B cell (primary cell): ENCODE measurements around the gene VAC14. TPM values are rescaled to one million over a fixed set of nuclear protein-coding genes. Genes with fewer than 3 reads are reported as not detected.

Source experiments
- ATAC-seq: fragments of 200-7000 bp; cut with Tn5 transposase; one replicate; pipeline ENCODE4 v1.10.0; 2021; ENCODE audit warnings: low read depth, mild to moderate bottlenecking, moderate number of reproducible peaks, moderate library complexity
- CTCF ChIA-PET: fragments of 350-600 bp; sonication (Branson Sonifier 250); formaldehyde crosslinking; loops from one replicate; lab custom pipeline; 2021; ENCODE audit warnings: antibody characterized with exemption, inconsistent platforms; lab: Charles Lee
- POLR2A ChIA-PET: fragments of 350-600 bp; sonication (Branson Sonifier 250); formaldehyde crosslinking; loops from one replicate; lab custom pipeline; 2021; ENCODE audit warnings: antibody characterized with exemption; lab: Charles Lee
- DNase-seq: peaks from one replicate; pipeline ENCODE4 v3.0.0; 2013
- H2AFZ ChIP-seq: 2 replicates; pipeline ENCODE4 v1.6.1; 2012; ENCODE audit warnings: mild to moderate bottlenecking, low read depth, low read length; ENCODE audit not compliant: insufficient read depth, poor library complexity, severe bottlenecking
- H3K27ac ChIP-seq, 2 donors: 1 replicate in 1 of 2; 2 replicates in 1 of 2; pipeline ENCODE4 v1.5.1; 2012 to 2013; ENCODE audit warnings: low read length in 2 of 2, mild to moderate bottlenecking in 2 of 2, moderate library complexity in 1 of 2
- H3K27me3 ChIP-seq, 4 experiments: fragments of 200-600 bp in 1 of 4; sonication (generic) in 1 of 4; replicated peaks in 1 of 4; 1 replicate in 2 of 4; 2 replicates in 2 of 4; pipeline versions ENCODE4 v1.6.1 to v1.7.0; 2013 to 2016; ENCODE audit warnings: low read length in 3 of 4, mild to moderate bottlenecking in 2 of 4, mixed read lengths in 1 of 4, moderate library complexity in 1 of 4; ENCODE audit not compliant: insufficient read depth in 4 of 4, control insufficient read depth in 3 of 4; ENCODE audit errors: control extremely low read depth in 1 of 4
- H3K36me3 ChIP-seq, 2 experiments: replicated peaks in 1 of 2; 1 replicate in 1 of 2; 2 replicates in 1 of 2; pipeline versions ENCODE4 v1.6.1 to v1.7.1; 2013; ENCODE audit warnings: low read length in 1 of 2; ENCODE audit not compliant: insufficient read depth in 2 of 2, control insufficient read depth in 1 of 2; ENCODE audit errors: control extremely low read depth in 1 of 2, extremely low read depth in 1 of 2
- H3K4me1 ChIP-seq, 2 donors: fragments of 200-600 bp in 1 of 2; sonication (generic) in 1 of 2; 1 replicate in 1 of 2; 2 replicates in 1 of 2; pipeline versions ENCODE4 v1.5.1 to v1.6.1; 2013 to 2017; ENCODE audit warnings: low read length in 2 of 2; ENCODE audit not compliant: control insufficient read depth in 2 of 2, insufficient read depth in 2 of 2
- H3K4me2 ChIP-seq: replicated peaks from 2 replicates; pipeline ENCODE3; 2012; ENCODE audit warnings: mild to moderate bottlenecking, low read depth, low read length; ENCODE audit not compliant: poor library complexity, severe bottlenecking
- H3K4me3 ChIP-seq, 5 experiments: fragments of 200-600 bp in 1 of 5; sonication (generic) in 1 of 5; 1 replicate in 3 of 5; 2 replicates in 2 of 5; pipeline versions ENCODE4 v1.5.1 to v1.7.0; 2011 to 2016; ENCODE audit warnings: low read length in 4 of 5, mild to moderate bottlenecking in 4 of 5, low read depth in 2 of 5, control low read depth in 1 of 5, moderate library complexity in 1 of 5; ENCODE audit not compliant: insufficient read depth in 1 of 5; ENCODE audit errors: control extremely low read depth in 1 of 5, extremely low read depth in 1 of 5
- H3K79me2 ChIP-seq: fragments of 200-600 bp; sonication (generic); one replicate; pipeline ENCODE4 v1.6.0; 2016; ENCODE audit warnings: low read length; ENCODE audit not compliant: control insufficient read depth, insufficient read depth
- H3K9ac ChIP-seq: fragments of 200-600 bp; sonication (generic); 2 replicates; pipeline ENCODE4 v1.6.1; 2017; ENCODE audit warnings: mild to moderate bottlenecking, low read length, moderate library complexity
- H3K9me3 ChIP-seq, 3 donors: one replicate each; pipeline versions ENCODE4 v1.6.1 to v1.7.1; 2013; ENCODE audit warnings: low read length in 2 of 3; ENCODE audit not compliant: control insufficient read depth in 2 of 3, insufficient read depth in 1 of 3; ENCODE audit errors: control extremely low read depth in 1 of 3
- H4K20me1 ChIP-seq: 2 replicates; pipeline ENCODE4 v1.6.0; 2012; ENCODE audit warnings: mild to moderate bottlenecking, low read length; ENCODE audit not compliant: insufficient read depth, control insufficient read depth, poor library complexity, severe bottlenecking
- H3K27ac Mint-ChIP-seq: one replicate; pipeline ENCODE4 v1.8.0; 2021; ENCODE audit warnings: mixed read lengths
- H3K27me3 Mint-ChIP-seq: one replicate; pipeline ENCODE4 v1.8.0; 2021; ENCODE audit warnings: mixed read lengths
- H3K4me1 Mint-ChIP-seq: one replicate; pipeline ENCODE4 v1.8.0; 2021; ENCODE audit warnings: mixed read lengths
- H3K4me3 Mint-ChIP-seq: one replicate; pipeline ENCODE4 v1.8.0; 2021; ENCODE audit warnings: mixed read lengths
- H3K9me3 Mint-ChIP-seq: one replicate; pipeline ENCODE4 v1.8.0; 2022; ENCODE audit warnings: mixed read lengths; ENCODE audit not compliant: insufficient read depth
- EZH2 ChIP-seq: IDR thresholded peaks from 2 replicates; pipeline ENCODE4 v1.6.1; 2012; ENCODE audit warnings: borderline replicate concordance, low read depth, mild to moderate bottlenecking, moderate library complexity, low read length; ENCODE audit not compliant: insufficient read depth, poor library complexity, severe bottlenecking
- WGBS: methylation state at CpG from one replicate; pipeline ENCODE4 v1.1.5; 2013; ENCODE audit warnings: missing lambda C conversion rate; ENCODE audit not compliant: insufficient coverage; 5-methylcytosine and 5-hydroxymethylcytosine counted together
- intact Hi-C: fragments of 100-400 bp; cut with micrococcal nuclease; formaldehyde crosslinking; loops from one replicate; pipeline ENCODE4 v1.10.0; 2022
- polyA plus RNA-seq: library from polyadenylated mRNA; depleted of rRNA; stranded (reverse); fragments of >200 nt; gene quantifications from 2 replicates; pipeline ENCODE4 v1.2.3, GENCODE V29; 2012
- total RNA-seq, 2 donors: library from RNA; stranded (reverse); fragments of 120-200 nt in 1 of 2; gene quantifications; 1 replicate in 1 of 2; 2 replicates in 1 of 2; pipeline versions ENCODE4 v1.2.3 to v1.2.4, GENCODE V29; 2013 to 2022
- TF ChIP-seq, protein P1 (sequence below): fragments of 200-600 bp; IDR thresholded peaks from one replicate; pipeline ENCODE4 v1.8.0; 2022; ENCODE audit warnings: antibody characterized with exemption, mild to moderate bottlenecking

VAC14 gene
- total and polyA plus RNA-seq, 2 donors (not counting 1 experiment from before 2014, with no cell fraction given), result 42.6 to 64.7 TPM

- Mint-ChIP-seq H3K4me1 (peaks cover 18% of the 10 kb centered on the region), H3K27me3 (no peaks in the 10 kb centered on the region), H3K9me3 (no peaks in the 10 kb centered on the region), H3K4me3 (no peak overlapping the region), H3K27ac (peak overlapping the region; percentile 15)
- no peaks in the 10 kb centered on the region for H3K9me3 ChIP-seq
- H3K36me3 ChIP-seq, result peaks cover 0 to 31% of the 10 kb centered on the region in 2 experiments
- H2AFZ ChIP-seq, result no peak overlapping the region
- no peak overlapping the region for H3K9ac ChIP-seq
- TF ChIP-seq, protein P1, sequence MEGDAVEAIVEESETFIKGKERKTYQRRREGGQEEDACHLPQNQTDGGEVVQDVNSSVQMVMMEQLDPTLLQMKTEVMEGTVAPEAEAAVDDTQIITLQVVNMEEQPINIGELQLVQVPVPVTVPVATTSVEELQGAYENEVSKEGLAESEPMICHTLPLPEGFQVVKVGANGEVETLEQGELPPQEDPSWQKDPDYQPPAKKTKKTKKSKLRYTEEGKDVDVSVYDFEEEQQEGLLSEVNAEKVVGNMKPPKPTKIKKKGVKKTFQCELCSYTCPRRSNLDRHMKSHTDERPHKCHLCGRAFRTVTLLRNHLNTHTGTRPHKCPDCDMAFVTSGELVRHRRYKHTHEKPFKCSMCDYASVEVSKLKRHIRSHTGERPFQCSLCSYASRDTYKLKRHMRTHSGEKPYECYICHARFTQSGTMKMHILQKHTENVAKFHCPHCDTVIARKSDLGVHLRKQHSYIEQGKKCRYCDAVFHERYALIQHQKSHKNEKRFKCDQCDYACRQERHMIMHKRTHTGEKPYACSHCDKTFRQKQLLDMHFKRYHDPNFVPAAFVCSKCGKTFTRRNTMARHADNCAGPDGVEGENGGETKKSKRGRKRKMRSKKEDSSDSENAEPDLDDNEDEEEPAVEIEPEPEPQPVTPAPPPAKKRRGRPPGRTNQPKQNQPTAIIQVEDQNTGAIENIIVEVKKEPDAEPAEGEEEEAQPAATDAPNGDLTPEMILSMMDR, result no peak
- no peak for TF ChIP-seq EZH2
- CTCF ChIA-PET, result no interaction called here
- H3K4me1 ChIP-seq, result peaks cover 8 to 18% of the 10 kb centered on the region in 2 donors
- no peak for ATAC-seq
- H4K20me1 ChIP-seq, result peaks cover 6% of the 10 kb centered on the region
- no peak for DNase-seq
- H3K4me3 ChIP-seq, result no peak overlapping the region
- peaks cover 2% of the 10 kb centered on the region for H3K79me2 ChIP-seq
- no peak overlapping the region for H3K27ac ChIP-seq
- H3K27me3 ChIP-seq, result no peaks in the 10 kb centered on the region
- no peak overlapping the region for H3K4me2 ChIP-seq
- 98% methylated on average over 11 of the region's 13 CpGs for WGBS
- intact Hi-C loops, result no loop called here
- POLR2A ChIA-PET, result no interaction called here
Observed at GRCh38 chr16:70735141-70735979, 65.6 kb downstream of the VAC14 start.

GRCh38 chr16:70734522-70735095 lies 66.3 kb downstream of the VAC14 start:
- Mint-ChIP-seq H3K27me3 (no peaks in the 10 kb centered on the region), H3K9me3 (no peaks in the 10 kb centered on the region), H3K4me3 (no peak overlapping the region), H3K4me1 (peaks cover 17% of the 10 kb centered on the region), H3K27ac (peak overlapping the region; percentile 15)
- H2AFZ ChIP-seq, result no peak overlapping the region
- no peak for ATAC-seq
- no peak overlapping the region for H3K9ac ChIP-seq
- peaks cover 8 to 18% of the 10 kb centered on the region in 2 donors for H3K4me1 ChIP-seq
- H3K4me3 ChIP-seq, result no peak overlapping the region
- no peak for DNase-seq
- peaks cover 6% of the 10 kb centered on the region for H4K20me1 ChIP-seq
- H3K27ac ChIP-seq, result no peak overlapping the region
- no peak overlapping the region for H3K4me2 ChIP-seq
- H3K27me3 ChIP-seq, result no peaks in the 10 kb centered on the region
- WGBS, result 99% methylated on average over 4 of the region's 4 CpGs
- TF ChIP-seq, protein P1, result no peak
- no peak for TF ChIP-seq EZH2
- H3K79me2 ChIP-seq, result peaks cover 2% of the 10 kb centered on the region
- intact Hi-C loops, result no loop called here
- peaks cover 0 to 32% of the 10 kb centered on the region in 2 experiments for H3K36me3 ChIP-seq
- no peaks in the 10 kb centered on the region for H3K9me3 ChIP-seq
- POLR2A ChIA-PET, result no interaction called here
- CTCF ChIA-PET, result no interaction called here
